MG63 (cell line): ENCODE data around the gene ATG2A. TPM values are rescaled to one million over a fixed set of nuclear protein-coding genes. Genes with fewer than 3 reads are reported as not detected.
A peak's percentile ranks its signal among the peaks of the same experiment; 100 is the strongest.

Experiments
- DNase-seq: peaks from one replicate; pipeline ENCODE4 v3.0.0-alpha.2; 2020
- H3K27me3 ChIP-seq: fragments of 250-450 bp; sonication (Bioruptor Pico); 2 replicates; pipeline ENCODE4 v1.5.1; 2020; ENCODE audit warnings: mild to moderate bottlenecking, moderate library complexity
- H3K36me3 ChIP-seq: fragments of 250-450 bp; sonication (Bioruptor Pico); 2 replicates; pipeline ENCODE4 v1.5.1; 2020; ENCODE audit warnings: mild to moderate bottlenecking, moderate library complexity
- H3K4me3 ChIP-seq: fragments of 250-450 bp; sonication (Bioruptor Pico); 2 replicates; pipeline ENCODE4 v1.5.1; 2020; ENCODE audit warnings: mild to moderate bottlenecking, moderate library complexity
- H3K9me3 ChIP-seq: fragments of 250-450 bp; sonication (Bioruptor Pico); 2 replicates; pipeline ENCODE4 v1.5.1; 2020; ENCODE audit warnings: mild to moderate bottlenecking, moderate library complexity
- total RNA-seq: library from RNA; depleted of rRNA; stranded (reverse); fragments of >200 nt; shearing (Covaris generic); gene quantifications from 2 replicates; pipeline ENCODE4 v1.2.3, GENCODE V29; 2014; ENCODE audit warnings: low replicate concordance

The ATG2A gene
- total RNA-seq, 1 experiment from 2014 or later = 4.6 TPM

- H3K9me3 ChIP-seq = no peaks in the 10 kb centered on the region
- H3K27me3 ChIP-seq = no peaks in the 10 kb centered on the region
- H3K36me3 ChIP-seq = no peaks in the 10 kb centered on the region
- no peak for DNase-seq
- no peak overlapping the region for H3K4me3 ChIP-seq
These were observed 22.1 kb downstream of the ATG2A start for GRCh38 chr11:64894812-64895452.

GRCh38 chr11:64894070-64894811, 22.8 kb downstream of the ATG2A start:
- peak; percentile 82 for DNase-seq
- Histone ChIP-seq H3K4me3 (no peak overlapping the region), H3K36me3 (no peaks in the 10 kb centered on the region)

GRCh38 chr11:64893194-64894069, 23.6 kb downstream of the ATG2A start:
- H3K36me3 ChIP-seq = no peaks in the 10 kb centered on the region
- DNase-seq = no peak
- no peak overlapping the region for H3K4me3 ChIP-seq
- no peaks in the 10 kb centered on the region for H3K27me3 ChIP-seq
- no peaks in the 10 kb centered on the region for H3K9me3 ChIP-seq

More at GRCh38 chr11:64894070-64894811, 22.8 kb downstream of the ATG2A start:
- no peaks in the 10 kb centered on the region for H3K27me3 ChIP-seq
- no peaks in the 10 kb centered on the region for H3K9me3 ChIP-seq

DNA sequence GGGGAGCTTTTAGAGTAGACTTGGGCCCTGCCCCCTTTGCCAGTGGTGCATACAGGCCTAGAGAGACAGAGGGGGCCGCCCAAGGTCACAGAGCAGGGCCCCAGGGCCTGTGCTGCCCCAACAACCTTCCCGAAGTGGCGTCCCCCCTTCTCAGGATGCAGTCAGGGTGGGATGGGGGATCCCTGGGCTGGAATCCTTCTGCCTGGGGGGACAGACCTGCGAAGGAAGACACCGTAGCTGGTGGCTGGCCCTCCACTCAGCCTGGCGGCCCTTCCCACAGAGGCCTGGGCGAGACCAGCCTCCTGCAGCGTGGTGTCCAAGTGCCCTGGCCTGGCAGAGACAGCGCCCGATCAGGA, 24.2 kb downstream of the ATG2A start:
- Histone ChIP-seq H3K27me3 (no peaks in the 10 kb centered on the region), H3K9me3 (no peaks in the 10 kb centered on the region), H3K4me3 (no peak overlapping the region), H3K36me3 (no peaks in the 10 kb centered on the region)
- DNase-seq = no peak

DNA sequence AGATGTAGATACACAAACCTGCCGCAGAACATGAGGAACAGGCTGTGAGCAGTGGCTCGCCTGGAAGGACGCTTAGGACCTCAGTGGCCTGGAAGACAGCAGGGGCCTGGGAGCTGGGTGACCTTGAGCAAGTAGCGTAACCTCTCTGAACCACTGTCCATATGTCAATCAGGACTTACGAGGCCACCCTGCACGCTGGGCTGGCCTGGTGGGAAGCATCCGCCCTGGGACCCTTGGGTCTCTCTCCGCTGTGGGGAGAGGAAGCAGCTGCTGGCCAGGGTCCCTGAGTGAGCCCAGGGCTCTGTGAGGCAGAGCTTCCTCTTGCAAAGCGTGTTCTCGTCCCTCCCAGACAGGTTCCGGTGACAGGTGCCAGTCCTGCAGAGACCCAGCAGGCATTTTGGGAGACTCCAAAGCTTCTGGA, 24.6 kb downstream of the ATG2A start:
- DNase-seq = no peak
- H3K4me3 ChIP-seq = no peak overlapping the region
- H3K36me3 ChIP-seq = no peaks in the 10 kb centered on the region
- no peaks in the 10 kb centered on the region for H3K27me3 ChIP-seq
- no peaks in the 10 kb centered on the region for H3K9me3 ChIP-seq

DNA sequence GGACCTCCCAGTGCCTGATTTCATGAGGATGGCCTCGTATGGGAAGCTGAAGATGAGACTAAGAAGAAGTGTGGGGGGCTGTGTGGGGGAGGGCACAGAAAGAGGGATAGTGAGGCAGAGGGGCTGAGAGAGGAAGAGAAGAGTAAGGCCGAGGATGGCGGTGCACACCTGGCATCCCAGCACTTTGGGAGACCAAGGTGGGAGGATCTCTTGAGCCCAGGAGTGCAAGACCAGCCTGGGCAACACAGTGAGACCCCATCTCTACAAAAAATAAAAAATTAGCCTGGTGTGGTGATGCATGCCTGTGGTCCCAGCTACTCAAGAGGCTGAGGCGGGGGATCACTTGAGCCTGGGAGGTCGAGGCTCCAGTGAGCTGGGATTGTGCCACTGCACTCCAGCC, 25.1 kb downstream of the ATG2A start:
- H3K9me3 ChIP-seq = no peaks in the 10 kb centered on the region
- H3K36me3 ChIP-seq = no peaks in the 10 kb centered on the region
- DNase-seq = no peak
- no peak overlapping the region for H3K4me3 ChIP-seq
- no peaks in the 10 kb centered on the region for H3K27me3 ChIP-seq

GRCh38 chr11:64891215-64891848, 25.7 kb downstream of the ATG2A start:
- no peak for DNase-seq
- no peaks in the 10 kb centered on the region for H3K36me3 ChIP-seq
- H3K9me3 ChIP-seq = no peaks in the 10 kb centered on the region
- no peak overlapping the region for H3K4me3 ChIP-seq
- H3K27me3 ChIP-seq = no peaks in the 10 kb centered on the region

GRCh38 chr11:64890522-64890939, 26.5 kb downstream of the ATG2A start:
- Histone ChIP-seq H3K36me3 (no peaks in the 10 kb centered on the region), H3K9me3 (no peaks in the 10 kb centered on the region), H3K4me3 (no peak overlapping the region), H3K27me3 (no peaks in the 10 kb centered on the region)
- no peak for DNase-seq

GRCh38 chr11:64888729-64889511, 28.1 kb downstream of the ATG2A start:
- Histone ChIP-seq H3K4me3 (no peak overlapping the region), H3K27me3 (no peaks in the 10 kb centered on the region), H3K9me3 (no peaks in the 10 kb centered on the region), H3K36me3 (no peaks in the 10 kb centered on the region)
- peak; percentile 34 for DNase-seq

- no peaks in the 10 kb centered on the region for H3K9me3 ChIP-seq
- H3K27me3 ChIP-seq = no peaks in the 10 kb centered on the region
- H3K4me3 ChIP-seq = no peak overlapping the region
- H3K36me3 ChIP-seq = no peaks in the 10 kb centered on the region
- DNase-seq = no peak
These were observed 28.6 kb downstream of the ATG2A start for GRCh38 chr11:64888406-64888728.

GRCh38 chr11:64887757-64888405, 29.1 kb downstream of the ATG2A start:
- H3K36me3 ChIP-seq = no peaks in the 10 kb centered on the region
- H3K27me3 ChIP-seq = no peaks in the 10 kb centered on the region
- no peak overlapping the region for H3K4me3 ChIP-seq
- H3K9me3 ChIP-seq = no peaks in the 10 kb centered on the region
- DNase-seq = peak; percentile 66

GRCh38 chr11:64887234-64887756, 29.7 kb downstream of the ATG2A start:
- no peaks in the 10 kb centered on the region for H3K27me3 ChIP-seq
- DNase-seq = no peak

DNA sequence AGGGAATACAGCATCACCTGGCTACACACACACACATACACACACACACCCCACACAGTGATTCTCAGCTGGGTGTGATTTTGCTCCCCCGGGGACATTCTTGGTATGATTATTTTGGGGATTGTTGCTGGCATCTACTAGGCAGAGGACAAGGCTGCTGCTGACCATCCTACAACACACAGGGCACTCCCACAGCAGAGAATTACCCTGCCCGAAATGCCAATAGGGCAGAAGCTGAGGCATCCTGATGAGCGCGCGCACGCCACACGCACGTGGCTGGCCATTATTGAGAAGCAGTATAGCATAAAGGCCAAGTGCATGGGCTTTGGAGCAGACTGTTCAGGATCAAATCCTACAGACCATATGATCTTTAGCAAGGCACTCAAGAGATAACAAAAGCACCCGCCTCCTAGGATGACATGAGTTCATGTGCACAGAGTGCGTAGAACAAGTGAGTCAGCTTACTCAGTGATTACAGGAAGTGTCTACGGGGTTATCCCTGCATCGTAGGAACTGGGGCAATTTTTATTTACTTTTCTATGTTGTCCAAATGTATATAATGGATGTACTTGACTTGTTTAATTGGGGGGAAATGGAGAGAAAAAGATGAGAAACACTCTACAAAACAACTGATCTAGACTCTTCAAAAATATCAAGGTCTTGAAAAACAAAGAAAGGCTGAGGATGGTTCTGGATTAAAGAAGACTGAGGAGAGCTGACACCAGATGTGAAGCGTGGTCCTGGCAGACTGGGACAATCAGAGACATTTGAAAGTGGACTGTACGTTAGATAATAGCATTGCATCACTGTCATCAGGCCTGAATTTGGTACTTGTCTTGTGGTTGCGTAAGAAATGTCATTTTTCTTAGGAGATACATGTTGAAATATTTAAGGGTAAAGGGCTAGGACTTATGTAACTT, 31.4 kb downstream of the ATG2A start:
- no peaks in the 10 kb centered on the region for H3K9me3 ChIP-seq
- no peak for DNase-seq
- no peaks in the 10 kb centered on the region for H3K27me3 ChIP-seq

More at GRCh38 chr11:64887234-64887756, 29.7 kb downstream of the ATG2A start:
- Histone ChIP-seq H3K36me3 (no peaks in the 10 kb centered on the region), H3K9me3 (no peaks in the 10 kb centered on the region), H3K4me3 (no peak overlapping the region)

DNA sequence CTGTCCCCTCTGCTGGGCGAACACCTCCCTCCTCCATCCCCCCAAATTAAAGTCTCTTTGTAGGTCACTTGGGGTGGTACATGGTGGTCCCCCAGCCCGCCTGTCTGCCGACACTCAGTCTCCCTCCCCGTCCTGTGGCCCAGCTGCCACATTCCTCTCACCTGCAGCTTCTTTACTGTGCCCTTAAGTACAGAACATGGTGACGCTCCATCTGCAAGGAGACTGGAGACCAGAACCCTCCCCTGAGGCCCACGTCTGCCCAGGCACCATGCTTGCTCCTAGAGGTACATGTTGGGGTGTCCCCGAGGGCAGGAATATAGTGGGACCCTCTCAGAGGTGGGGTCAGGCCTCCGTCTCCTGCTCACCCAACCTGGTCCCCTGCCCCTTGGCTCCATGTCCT, 33.0 kb downstream of the ATG2A start:
- no peaks in the 10 kb centered on the region for H3K36me3 ChIP-seq
- no peaks in the 10 kb centered on the region for H3K9me3 ChIP-seq
- H3K4me3 ChIP-seq = no peak overlapping the region

More for the DNA sequence above, 31.4 kb downstream of the ATG2A start:
- no peak overlapping the region for H3K4me3 ChIP-seq
- H3K36me3 ChIP-seq = no peaks in the 10 kb centered on the region

GRCh38 chr11:64883575-64883974, 33.4 kb downstream of the ATG2A start:
- Histone ChIP-seq H3K27me3 (no peaks in the 10 kb centered on the region), H3K36me3 (no peaks in the 10 kb centered on the region), H3K4me3 (no peak overlapping the region), H3K9me3 (no peaks in the 10 kb centered on the region)
- DNase-seq = no peak

More for the DNA sequence above, 33.0 kb downstream of the ATG2A start:
- DNase-seq = no peak
- H3K27me3 ChIP-seq = no peaks in the 10 kb centered on the region
